IgD-negative memory B cell (primary cell): ENCODE measurements around the gene WASF1. TPM values are rescaled to one million over a fixed set of nuclear protein-coding genes. Genes with fewer than 3 reads are reported as not detected.

Experiments
- polyA plus RNA-seq: library from polyadenylated mRNA; unstranded; fragments of 300-500 nt; fragmentation: Illumina TruSeq; gene quantifications from one replicate; pipeline ENCODE4 v1.2.3, GENCODE V29; 2021

The WASF1 gene
- polyA plus RNA-seq, 1 donor from 2014 or later, result 2.5 TPM

Other genes starting within 250 kb of the WASF1 start
- not detected for gene GPR6, start 201.4 kb downstream of the WASF1 start, polyA plus RNA-seq
- gene CDC40, start 757 bp upstream of the WASF1 start, polyA plus RNA-seq, result 47.5 TPM
- not detected for gene METTL24, start 178.7 kb upstream of the WASF1 start, polyA plus RNA-seq
- gene DDO, start 235.9 kb upstream of the WASF1 start, polyA plus RNA-seq, result not detected